GM13976 (cell line): ENCODE results near the gene RUNX3.

Source experiments
- DNase-seq: peaks from one replicate; pipeline ENCODE4 v3.0.0; 2012; ENCODE audit warnings: low spot score
- CTCF ChIP-seq: IDR thresholded peaks from 2 replicates; pipeline ENCODE4 v1.5.1; 2012; ENCODE audit warnings: borderline replicate concordance, mild to moderate bottlenecking; ENCODE audit not compliant: insufficient read depth; ENCODE audit errors: extremely low read depth, missing control alignments, control extremely low read depth
- in situ Hi-C: fragments of 300-500 bp; cut with MboI; formaldehyde crosslinking; loops from one replicate; pipeline ENCODE4 v1.12.0; 2022; ENCODE audit warnings: low sequenced_read_pairs, mixed read lengths, inconsistent platforms; ENCODE audit not compliant: unreplicated experiment

Gene RUNX3

GRCh38 chr1:24918995-24919605, 11.0 kb downstream of the RUNX3 start:
- no peak for TF ChIP-seq CTCF
- in situ Hi-C loops: no loop called here

GRCh38 chr1:24918370-24918769, 11.7 kb downstream of the RUNX3 start:
- DNase-seq: no peak
- in situ Hi-C loops: no loop called here
- no peak for TF ChIP-seq CTCF

More at GRCh38 chr1:24918995-24919605, 11.0 kb downstream of the RUNX3 start:
- DNase-seq: no peak

DNA sequence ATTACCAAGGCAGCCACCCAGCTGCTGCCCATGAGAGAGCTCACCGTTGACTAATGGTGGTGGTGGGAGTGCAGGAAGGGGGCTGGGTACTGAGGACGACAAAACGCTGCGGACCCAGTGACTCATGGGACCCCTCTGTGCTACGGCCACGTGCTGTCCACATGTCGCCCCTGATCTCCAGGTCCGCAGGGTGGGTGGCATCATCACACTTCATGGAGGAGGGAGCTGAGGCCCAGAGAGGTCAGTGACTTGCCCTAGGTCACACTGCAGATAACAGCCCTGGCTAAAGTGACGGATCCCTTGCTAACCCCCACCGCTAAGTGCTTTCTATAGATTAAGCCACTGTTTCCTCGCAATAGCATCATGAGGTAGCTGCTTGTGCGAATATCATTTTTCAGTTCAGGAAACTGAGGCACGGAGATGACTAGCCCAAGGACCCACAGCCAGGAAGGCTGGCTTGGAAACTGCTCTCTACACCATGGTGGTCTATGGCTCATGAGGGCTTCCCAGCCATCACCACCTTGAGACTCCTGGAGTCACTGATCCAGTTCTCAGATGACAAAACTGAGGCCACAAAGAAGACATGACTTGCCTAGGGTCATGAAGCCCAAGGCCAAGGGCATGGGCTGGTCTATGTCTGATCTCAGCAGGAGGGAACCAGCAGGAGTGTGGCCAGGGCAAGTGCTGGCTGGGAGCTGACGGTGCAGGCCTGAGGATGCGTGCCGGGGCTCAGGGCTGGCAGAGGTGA, 12.6 kb downstream of the RUNX3 start:
- TF ChIP-seq CTCF: no peak
- DNase-seq: no peak
- in situ Hi-C loops: no loop called here

DNA sequence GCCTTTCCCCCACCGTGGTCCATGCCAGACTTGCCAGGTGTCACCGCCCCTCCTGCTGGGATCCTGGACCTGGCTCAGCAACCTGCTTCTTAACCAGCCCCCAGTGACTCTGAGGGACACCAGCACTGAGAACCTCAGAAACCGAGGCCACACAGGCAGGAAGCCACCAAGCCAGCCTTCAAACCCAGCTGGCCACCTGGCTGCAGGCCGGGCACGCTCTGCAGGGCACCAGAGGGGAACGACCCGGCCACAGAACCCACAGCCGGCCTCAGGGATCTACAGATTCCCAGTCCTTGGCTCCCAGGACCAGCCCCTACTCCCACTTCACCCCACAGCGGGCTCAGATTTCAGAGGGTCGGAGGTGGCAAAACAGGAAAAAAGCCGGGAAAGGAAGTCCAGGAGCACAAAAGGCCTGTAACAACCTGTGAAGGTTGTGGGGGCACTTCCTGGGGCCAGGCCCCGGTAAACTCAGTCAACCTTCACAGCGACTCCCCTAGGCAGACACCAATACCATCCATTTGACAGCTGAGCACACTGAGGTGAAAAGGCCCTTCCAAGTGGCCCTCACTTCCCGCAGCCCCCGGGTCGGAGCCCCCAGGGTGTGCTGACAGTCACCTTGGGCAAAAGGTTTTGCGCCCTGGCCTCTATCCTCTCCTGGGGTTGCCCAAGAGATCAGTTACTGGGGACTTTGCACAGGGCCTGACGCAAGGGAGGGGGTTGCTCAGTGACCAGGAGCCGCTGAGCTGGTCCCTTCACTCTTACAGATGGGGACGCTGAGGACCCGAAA, 14.1 kb downstream of the RUNX3 start:
- no peak for TF ChIP-seq CTCF
- in situ Hi-C loops: no loop called here
- DNase-seq: no peak

DNA sequence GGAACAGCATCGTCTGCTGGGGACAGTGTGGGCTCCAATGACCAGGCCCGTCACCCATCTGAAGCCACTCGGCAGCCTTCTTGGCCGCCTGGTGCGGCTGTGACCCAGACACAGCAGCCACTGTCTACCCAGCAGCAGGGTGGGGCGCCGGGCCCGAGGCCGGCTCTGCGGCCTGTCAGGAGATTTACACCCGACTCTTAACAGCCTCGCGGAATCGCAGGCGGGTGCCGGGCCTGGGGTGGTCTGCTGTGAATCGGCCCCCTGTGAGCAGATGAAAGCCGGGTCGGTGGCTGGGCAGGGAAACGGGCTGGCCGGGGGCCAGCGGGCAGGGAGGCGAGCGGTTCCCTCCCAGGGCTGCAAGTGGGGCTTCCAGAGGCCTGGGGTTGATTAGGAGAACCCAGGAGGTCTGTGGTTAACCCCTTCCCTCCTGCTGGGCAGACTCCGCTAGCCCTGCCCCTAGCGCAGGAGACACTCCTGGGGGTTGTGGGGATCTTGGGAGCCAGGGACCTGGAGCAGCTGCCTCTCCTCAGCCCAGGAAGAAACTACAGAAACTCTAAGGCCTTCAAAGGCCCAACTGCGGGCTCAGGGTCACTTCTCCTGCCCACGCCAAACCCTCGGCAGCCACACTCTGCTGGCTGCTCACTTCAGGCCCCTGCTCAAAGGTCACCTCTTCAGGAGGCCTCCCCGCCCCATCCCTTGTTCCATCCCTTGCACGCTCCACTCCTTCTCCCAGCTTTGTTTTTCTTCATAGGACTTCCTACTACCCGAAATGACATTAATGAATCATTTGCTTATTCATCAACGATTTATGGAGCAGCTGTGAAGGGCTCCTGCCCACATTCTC, 15.6 kb downstream of the RUNX3 start:
- DNase-seq: no peak
- TF ChIP-seq CTCF: no peak
- in situ Hi-C loops: no loop called here
